ENCODE data around the gene RUNX2.
"Not testable (repeated sequence)": the region's sequence is repeated elsewhere in the genome, so short reads cannot be mapped to it uniquely, and the experiment has no call there.

The RUNX2 gene

DNA sequence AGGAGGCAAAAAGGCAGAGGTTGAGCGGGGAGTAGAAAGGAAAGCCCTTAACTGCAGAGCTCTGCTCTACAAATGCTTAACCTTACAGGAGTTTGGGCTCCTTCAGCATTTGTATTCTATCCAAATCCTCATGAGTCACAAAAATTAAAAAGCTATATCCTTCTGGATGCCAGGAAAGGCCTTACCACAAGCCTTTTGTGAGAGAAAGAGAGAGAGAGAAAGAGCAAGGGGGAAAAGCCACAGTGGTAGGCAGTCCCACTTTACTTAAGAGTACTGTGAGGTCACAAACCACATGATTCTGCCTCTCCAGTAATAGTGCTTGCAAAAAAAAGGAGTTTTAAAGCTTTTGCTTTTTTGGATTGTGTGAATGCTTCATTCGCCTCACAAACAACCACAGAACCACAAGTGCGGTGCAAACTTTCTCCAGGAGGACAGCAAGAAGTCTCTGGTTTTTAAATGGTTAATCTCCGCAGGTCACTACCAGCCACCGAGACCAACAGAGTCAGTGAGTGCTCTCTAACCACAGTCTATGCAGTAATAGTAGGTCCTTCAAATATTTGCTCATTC, at the start of gene RUNX2:
RUNX2 (plus strand) TSS at position 375 of the 567 bp plus-strand sequence. CDS start 397 bp downstream, outside the sequence.
- FAIRE-seq: no peak

DNA sequence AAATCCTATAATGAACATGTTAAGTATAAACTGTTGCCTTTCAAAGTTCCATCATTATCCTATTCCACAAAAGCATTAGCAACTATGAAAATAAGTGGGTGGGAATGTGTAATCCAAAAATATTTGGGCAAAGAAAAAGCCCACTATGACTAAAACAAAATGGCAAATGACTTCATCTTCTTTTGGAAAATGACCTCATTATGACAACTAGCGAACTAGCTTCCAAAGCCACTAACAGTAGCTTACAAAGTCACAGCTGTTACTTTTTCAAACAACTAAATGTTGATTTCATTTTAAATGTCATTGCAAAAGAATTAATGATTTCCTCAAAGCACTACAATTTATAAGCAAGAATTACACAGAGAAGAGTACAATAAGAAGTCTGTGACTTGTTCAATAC, 49.8 kb upstream of the RUNX2 start:
- FAIRE-seq: no peak

- not testable (repeated sequence) for FAIRE-seq
Observed at GRCh38 chr6:45286707-45287106, 41.4 kb upstream of the RUNX2 start.

GRCh38 chr6:45289751-45290514, 38.2 kb upstream of the RUNX2 start:
- FAIRE-seq: no peak

DNA sequence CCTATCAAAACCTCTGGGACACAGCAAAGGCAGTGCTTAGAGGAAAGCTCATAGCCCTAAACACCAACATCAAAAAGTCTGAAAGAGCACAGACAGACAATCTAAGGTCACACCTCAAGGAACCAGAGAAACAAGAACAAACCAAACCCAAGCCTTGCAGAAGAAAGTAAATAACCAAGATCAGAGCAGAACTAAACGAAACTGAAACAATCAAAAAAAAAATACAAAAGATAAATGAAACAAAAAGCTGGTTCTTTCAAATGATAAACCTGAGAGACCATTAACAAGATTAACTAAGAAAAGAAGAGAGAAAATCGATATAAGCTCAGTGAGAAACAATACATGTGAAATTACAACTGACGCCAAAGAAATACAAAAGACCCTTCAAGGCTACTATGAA, 34.8 kb upstream of the RUNX2 start:
- no peak for FAIRE-seq

DNA sequence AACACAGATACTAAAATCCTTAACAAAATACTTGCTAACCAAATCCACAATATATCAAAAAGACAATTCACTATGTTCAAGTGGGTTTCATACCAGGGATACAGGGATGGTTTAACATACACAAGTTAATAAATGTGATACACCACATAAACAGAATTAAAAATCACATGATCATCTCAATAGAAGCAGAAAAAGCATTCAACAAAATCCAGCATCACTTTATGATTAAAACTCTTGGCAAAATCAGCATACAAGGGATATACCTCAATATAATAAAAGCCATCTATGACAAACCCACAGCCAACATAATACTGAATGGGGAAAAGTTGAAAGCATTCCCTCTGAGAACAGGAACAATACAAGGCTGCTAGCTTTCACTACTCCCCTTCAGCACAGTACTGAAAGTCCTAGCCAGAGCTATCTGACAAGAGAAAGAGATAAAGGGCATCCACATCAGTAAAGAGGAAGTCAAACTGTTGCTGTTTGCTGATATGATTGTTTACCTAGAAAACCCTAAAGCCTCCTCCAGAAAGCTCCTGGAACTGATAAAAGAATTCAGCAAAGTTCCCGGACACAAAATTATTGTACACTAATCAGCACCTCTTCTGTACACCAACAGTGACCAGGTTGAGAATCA, 33.9 kb upstream of the RUNX2 start:
- FAIRE-seq: peak; percentile 34

DNA sequence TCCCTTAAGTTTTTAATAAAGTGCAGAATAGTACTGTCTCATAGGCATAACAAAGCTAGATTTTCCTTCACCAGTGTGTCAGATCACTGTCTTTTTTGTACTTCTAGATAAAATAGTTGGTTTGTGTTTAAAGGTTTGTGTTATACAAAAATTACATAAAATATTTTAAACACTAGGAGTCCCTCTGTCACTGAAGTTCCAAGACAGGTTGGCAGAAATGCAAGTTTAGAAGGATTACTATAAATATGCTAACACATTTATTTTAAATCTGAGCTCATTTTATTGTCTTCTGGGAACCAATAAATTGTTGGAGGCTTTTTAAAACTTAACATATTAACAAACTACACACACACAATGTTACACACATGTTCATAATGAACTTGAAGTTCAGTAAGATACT, 30.8 kb upstream of the RUNX2 start:
- no peak for FAIRE-seq

- FAIRE-seq: no peak
Observed at GRCh38 chr6:45299096-45299581, 29.0 kb upstream of the RUNX2 start.

- FAIRE-seq: no peak
Observed at GRCh38 chr6:45300736-45301135, 27.4 kb upstream of the RUNX2 start.

GRCh38 chr6:45301348-45302142, 26.6 kb upstream of the RUNX2 start:
- no peak for FAIRE-seq

DNA sequence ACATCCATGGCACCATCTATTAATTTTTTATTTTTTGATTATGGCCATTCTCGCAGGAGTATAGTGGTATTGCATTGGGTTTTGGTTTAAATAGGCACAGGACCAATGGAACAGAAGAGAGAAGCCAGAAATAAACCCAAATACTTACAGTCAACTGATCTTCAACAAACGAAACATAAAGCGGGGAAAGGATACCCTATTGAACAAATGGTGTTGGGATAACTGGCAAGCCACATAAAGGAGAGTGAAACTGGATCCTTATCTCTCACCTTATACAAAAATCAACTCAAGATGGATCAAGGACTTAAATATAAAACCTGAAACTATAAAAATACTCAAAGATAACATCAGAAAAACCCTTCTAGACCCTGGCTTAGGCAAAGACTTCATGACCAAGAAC, 25.3 kb upstream of the RUNX2 start:
- FAIRE-seq: no peak

DNA sequence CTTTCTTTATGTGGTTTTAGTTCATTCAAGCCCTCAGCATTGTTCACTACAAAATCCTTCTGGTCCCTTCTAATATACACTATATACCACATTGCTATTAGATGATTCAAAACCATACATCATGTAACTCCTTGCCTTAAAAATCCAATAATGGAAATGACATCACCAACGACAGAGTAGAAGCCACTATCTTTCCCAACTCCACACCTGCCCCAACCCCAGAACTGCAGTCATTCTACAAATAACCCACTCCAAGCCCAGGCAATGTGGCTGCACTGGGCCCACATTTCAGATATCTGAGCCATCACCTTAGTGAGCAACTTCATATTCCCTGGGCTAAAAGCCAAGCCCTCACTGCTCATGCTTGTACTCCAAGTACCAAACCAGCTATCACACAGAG, 22.6 kb upstream of the RUNX2 start:
- no peak for FAIRE-seq

- FAIRE-seq: no peak
Observed at GRCh38 chr6:45310118-45310788, 17.9 kb upstream of the RUNX2 start.

DNA sequence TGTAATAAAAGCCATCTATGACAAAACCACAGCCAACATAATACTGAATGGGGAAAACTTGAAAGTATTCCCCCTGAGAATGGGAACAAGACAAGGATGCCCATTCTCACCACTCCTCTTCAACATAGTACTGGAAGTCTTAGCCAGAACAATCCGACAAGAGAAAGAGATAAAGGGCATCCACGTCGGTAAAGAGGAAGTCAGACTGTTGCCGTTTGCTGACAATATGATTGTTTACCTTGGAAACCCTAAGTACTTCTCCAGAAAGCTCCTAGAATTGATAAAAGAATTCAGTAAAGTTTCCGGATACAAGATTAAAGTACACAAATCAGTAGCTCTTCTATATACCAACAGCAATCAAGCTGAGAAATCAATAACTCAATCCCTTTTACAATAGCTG, 14.0 kb upstream of the RUNX2 start:
- no peak for FAIRE-seq

DNA sequence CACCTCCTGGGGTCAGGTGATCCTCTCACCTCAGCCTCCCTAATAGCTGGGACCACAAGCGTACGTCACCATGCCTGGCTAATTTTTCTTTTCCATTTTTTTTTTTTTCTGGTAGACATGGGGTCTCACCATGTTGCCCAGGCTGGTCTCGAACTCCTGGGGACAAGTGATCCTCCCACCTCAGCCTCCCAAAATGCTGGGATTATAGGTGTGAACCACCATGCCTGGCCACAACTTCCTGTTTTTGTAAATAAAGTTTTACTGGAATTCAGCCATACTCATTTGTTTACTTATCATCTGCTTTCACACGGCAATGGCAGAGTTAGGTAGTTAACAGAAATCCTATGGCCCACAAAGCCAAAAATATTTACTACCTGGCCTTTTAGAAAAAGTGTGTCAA, 7.8 kb upstream of the RUNX2 start:
- FAIRE-seq: no peak

- no peak for FAIRE-seq
Observed at GRCh38 chr6:45323656-45324224, 4.4 kb upstream of the RUNX2 start.

- no peak for FAIRE-seq
Observed at GRCh38 chr6:45326698-45327417, 1.3 kb upstream of the RUNX2 start.

DNA sequence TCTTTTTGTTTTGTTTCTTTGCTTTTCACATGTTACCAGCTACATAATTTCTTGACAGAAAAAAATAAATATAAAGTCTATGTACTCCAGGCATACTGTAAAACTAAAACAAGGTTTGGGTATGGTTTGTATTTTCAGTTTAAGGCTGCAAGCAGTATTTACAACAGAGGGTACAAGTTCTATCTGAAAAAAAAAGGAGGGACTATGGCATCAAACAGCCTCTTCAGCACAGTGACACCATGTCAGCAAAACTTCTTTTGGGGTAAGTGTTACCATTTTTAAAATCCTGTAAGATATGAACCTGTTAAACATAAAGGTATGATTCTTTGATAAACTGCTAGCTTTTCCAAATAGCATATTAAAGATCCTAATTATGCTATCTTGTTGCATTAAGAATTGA, 393 bp downstream of the RUNX2 start:
- FAIRE-seq: no peak

GRCh38 chr6:45344900-45345299, 16.8 kb downstream of the RUNX2 start:
- peak; percentile 11 for FAIRE-seq

DNA sequence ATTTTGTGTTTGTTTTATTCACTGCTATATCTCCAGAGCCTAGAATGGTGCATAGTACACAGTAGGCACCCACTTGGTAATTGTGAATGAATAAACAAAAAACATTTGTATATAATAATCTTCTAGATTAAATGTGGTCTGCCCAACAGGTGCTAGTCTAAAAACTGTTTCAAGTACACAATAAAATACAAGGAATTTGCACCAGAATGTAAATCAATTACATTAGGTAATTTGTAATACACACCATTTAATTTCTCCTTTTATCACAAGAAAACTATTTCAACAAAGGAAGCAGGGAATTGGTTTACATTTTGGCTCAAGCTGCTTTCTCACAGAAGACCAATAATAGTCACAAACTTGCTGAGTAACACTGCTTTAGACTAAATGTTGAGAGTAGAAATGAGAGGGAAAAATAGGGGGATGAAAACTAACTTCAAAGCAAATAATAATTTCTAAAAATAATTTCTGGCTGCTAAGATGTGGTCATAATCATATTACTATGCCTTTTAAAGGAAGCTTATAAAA, 22.1 kb downstream of the RUNX2 start:
- FAIRE-seq: no peak

DNA sequence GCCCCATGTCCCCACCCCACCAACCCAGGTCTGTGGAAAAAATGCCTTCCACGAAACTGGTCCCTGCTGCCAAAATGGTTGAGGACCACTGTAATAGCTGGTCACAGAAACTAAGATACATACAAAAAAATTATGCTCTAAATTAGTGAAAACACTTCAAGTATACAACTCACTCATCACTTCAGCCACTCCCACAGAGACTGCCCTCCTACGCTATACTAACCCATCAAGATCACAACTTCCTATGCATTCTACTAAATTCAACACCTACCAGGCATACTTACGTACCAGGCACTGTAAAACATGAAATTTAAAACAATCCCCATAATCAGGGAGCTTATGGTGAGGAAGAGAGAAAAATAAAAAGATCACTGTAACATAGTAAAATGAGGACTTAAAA, 22.9 kb downstream of the RUNX2 start:
- no peak for FAIRE-seq
